HG03354 (cell line): Measurements from ENCODE around the gene ZAP70.
A peak's percentile ranks its signal among the peaks of the same experiment; 100 is the strongest.

ENCODE experiments used
- ATAC-seq: cut with Tn5 transposase; IDR thresholded peaks from one replicate; pipeline ENCODE4 v1.9.1; 2021; ENCODE audit warnings: mild to moderate bottlenecking; ENCODE audit not compliant: unreplicated experiment, poor library complexity, severe bottlenecking

Gene ZAP70

GRCh38 chr2:97714950-97715652 lies 1.7 kb downstream of the ZAP70 start:
- no peak for ATAC-seq

- ATAC-seq: no peak
These were observed 2.7 kb downstream of the ZAP70 start for GRCh38 chr2:97715951-97716694.

- ATAC-seq: no peak
These were observed 3.6 kb downstream of the ZAP70 start for GRCh38 chr2:97716695-97717612.

DNA sequence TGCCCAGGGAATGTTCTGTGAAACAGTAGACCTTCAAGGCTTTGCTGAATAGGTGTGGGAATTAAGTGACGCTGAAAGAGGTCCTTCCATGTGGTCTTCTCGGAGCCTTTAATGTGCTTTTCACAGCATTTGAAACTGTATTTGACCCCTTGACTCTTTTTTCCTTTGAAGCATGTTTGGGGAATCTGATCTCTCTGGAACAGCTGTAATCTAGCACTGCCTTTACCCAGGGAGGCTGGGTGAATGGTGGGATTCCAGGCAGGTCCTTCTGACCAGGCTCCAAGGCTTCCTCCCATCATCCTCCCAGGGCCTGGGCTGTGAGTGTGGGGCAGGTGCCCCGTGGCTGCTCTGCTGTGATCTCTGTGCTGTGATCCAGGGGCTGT lies 4.2 kb downstream of the ZAP70 start:
- no peak for ATAC-seq

GRCh38 chr2:97718051-97718882 lies 4.9 kb downstream of the ZAP70 start:
- ATAC-seq: peak; percentile 69

GRCh38 chr2:97718942-97719341 lies 5.6 kb downstream of the ZAP70 start:
- ATAC-seq: peak; percentile 18

GRCh38 chr2:97719362-97720155 lies 6.2 kb downstream of the ZAP70 start:
- ATAC-seq: no peak

GRCh38 chr2:97720746-97721145 lies 7.4 kb downstream of the ZAP70 start:
- no peak for ATAC-seq

- ATAC-seq: no peak
These were observed 8.9 kb downstream of the ZAP70 start for GRCh38 chr2:97722227-97722626.

GRCh38 chr2:97723156-97724072 lies 10.0 kb downstream of the ZAP70 start:
- ATAC-seq: no peak

DNA sequence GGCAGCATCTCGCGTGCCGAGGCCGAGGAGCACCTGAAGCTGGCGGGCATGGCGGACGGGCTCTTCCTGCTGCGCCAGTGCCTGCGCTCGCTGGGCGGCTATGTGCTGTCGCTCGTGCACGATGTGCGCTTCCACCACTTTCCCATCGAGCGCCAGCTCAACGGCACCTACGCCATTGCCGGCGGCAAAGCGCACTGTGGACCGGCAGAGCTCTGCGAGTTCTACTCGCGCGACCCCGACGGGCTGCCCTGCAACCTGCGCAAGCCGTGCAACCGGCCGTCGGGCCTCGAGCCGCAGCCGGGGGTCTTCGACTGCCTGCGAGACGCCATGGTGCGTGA lies 10.7 kb downstream of the ZAP70 start:
- ATAC-seq: no peak

GRCh38 chr2:97724501-97724900 lies 11.1 kb downstream of the ZAP70 start:
- no peak for ATAC-seq

DNA sequence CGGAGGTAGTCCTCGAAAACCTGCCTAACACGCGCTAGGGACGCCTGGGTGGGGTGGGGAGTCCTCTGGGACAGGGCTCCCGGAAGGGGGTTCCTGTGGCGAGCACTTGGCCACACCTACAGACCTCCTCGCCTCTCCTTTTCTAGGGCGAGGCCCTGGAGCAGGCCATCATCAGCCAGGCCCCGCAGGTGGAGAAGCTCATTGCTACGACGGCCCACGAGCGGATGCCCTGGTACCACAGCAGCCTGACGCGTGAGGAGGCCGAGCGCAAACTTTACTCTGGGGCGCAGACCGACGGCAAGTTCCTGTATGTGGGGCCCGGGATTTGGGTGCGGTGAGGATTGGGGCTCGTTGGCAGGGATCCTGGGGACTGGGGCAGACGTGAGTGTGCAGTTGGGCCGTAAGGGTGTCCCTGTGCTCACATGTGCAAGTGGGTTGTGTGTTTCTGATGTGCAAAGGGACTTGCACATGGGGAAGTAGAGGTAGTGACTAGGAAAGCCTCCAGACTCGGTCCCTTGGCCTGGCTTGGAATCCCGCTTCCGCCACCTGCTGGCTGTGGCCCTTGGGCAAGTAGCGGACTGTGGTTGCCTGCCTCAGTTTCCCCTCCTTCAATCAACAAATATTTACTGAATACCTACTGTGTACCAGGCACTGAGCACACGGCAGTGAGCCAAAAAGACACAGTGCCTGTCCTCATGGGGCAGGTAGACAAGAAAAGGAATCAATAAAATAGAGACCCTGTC lies 11.7 kb downstream of the ZAP70 start:
- ATAC-seq: no peak

DNA sequence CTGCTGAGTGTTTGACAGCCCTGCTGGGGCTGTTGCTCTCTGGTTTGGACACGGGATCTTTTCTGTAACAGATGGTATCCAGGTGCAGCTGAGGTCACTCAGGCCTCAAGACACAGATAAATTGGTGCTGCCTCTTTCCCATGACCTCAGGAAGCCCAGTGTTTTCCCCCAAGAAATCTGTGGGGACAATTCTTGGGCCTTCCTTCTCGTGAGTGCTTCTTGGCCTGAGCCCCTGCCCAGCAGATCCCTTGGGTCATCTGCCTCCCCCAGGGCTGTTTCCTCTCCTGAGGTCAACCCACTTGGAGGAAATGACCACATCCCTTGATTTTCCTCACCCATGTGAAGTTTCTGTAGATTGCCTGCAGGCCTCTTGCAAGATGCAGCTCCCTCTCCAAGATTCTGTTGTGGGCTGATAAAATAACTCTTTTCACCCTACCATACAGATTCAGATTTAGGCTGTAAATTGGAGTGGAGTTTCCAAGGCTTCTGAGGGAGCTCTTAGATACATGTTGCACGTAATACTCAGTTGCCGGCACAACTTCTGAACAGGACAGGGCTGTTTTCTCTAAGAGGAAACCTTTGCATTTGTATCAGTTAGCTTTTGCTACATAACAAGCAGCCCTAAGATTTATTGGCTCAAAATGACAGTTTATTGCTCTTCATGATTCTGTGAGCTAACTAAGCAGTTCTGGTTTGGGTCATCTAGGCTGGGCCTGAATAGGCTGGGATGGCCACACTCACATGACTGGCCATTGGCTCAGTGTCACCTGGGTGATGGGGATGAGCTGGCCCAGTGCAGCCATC lies 13.1 kb downstream of the ZAP70 start:
- ATAC-seq: no peak

DNA sequence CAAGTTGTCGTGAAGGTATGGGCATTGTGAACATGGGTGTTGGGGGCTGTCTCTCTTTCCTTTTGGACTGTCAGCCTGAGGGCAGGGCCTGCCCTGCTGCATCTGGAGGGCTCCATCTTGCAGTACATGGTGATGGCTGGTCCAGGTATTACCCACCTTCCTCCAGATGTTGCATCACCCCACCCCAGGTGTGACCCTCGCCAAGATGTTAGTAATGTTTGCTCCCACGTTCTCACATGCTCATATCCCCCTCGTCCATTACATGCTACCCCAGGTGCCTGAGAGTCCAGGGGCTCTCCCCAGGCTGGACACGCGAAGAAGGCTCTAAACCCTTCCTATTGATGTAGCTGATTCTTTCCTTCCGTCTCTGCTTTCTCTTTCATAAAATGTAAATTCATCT lies 13.9 kb downstream of the ZAP70 start:
- ATAC-seq: no peak

DNA sequence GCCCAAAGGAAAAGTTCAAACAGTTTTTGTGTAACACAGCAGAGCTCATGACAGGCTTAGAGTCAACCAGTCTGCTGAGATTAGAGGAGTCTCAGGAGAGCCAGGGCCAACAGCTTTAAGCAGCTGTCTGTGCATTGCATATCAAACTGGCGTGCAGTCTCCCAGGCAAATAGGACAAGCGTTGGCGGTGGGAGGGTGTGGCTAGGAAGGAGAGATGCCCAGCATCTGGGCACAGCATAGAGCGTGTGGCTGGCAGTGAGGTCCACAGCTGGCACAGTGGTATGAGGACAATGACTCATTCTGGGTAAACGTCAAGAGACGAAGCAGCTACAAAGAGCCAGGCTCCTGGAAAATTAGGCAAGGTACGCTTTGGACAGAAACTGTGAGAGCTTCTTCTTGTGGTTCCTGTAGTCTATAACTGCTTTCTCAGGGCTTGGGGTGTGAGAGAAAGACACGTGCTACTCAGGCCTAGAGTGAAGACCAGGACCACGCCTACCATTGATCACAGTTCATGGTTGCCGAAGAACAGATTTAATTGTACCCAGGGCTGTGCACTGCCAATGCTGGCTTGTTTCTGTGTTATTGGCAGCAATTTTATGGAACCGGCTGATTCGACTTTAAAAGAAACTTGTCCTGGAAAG lies 14.8 kb downstream of the ZAP70 start:
- ATAC-seq: no peak
